SK-N-SH treated with all-trans-retinoic acid at 6 μM for 48 hours (cell line): ENCODE measurements around the gene SPEN.

Experiments
- ATAC-seq: fragments of 200-7000 bp; cut with Tn5 transposase; 3 replicates; pipeline ENCODE4 v1.9.1; 2020; ENCODE audit warnings: mild to moderate bottlenecking, moderate library complexity
- ARNTL ChIP-seq: fragments of 450-650 bp; formaldehyde crosslinking; IDR thresholded peaks from 2 replicates; pipeline ENCODE4 v1.5.0; 2020; ENCODE audit warnings: low read depth, mild to moderate bottlenecking, moderate library complexity, borderline replicate concordance
- BACH2 ChIP-seq: fragments of 250-450 bp; sonication (Bioruptor Pico); IDR thresholded peaks from 2 replicates; pipeline ENCODE4 v1.9.0; 2021; ENCODE audit warnings: mild to moderate bottlenecking, borderline replicate concordance
- CSDC2 ChIP-seq: fragments of 250-450 bp; sonication (Bioruptor Pico); IDR thresholded peaks from 2 replicates; pipeline ENCODE4 v1.5.0; 2020; ENCODE audit warnings: mild to moderate bottlenecking, moderate library complexity
- ESRRG ChIP-seq: fragments of 250-450 bp; sonication (Bioruptor Pico); IDR thresholded peaks from 2 replicates; pipeline ENCODE4 v1.6.1; 2021; ENCODE audit warnings: mild to moderate bottlenecking
- GLIS3 ChIP-seq: fragments of 250-450 bp; sonication (Bioruptor Pico); IDR thresholded peaks from 2 replicates; pipeline ENCODE4 v1.5.0; 2020; ENCODE audit warnings: mild to moderate bottlenecking, moderate library complexity
- ISL1 ChIP-seq: fragments of 250-450 bp; sonication (Bioruptor Pico); IDR thresholded peaks from 2 replicates; pipeline ENCODE4 v2.1.2; 2022; ENCODE audit warnings: mild to moderate bottlenecking, moderate library complexity
- OSR1 ChIP-seq: fragments of 250-450 bp; sonication (Bioruptor Pico); IDR thresholded peaks from 2 replicates; pipeline ENCODE4 v1.8.0; 2022; ENCODE audit warnings: moderate library complexity, mild to moderate bottlenecking, inconsistent platforms
- POU6F1 ChIP-seq: fragments of 250-450 bp; sonication (Bioruptor Pico); IDR thresholded peaks from 2 replicates; pipeline ENCODE4 v1.8.0; 2021; ENCODE audit warnings: low read depth, mild to moderate bottlenecking, moderate library complexity, borderline replicate concordance
- PPARA ChIP-seq: fragments of 250-450 bp; sonication (Bioruptor Pico); IDR thresholded peaks from 2 replicates; pipeline ENCODE4 v1.5.0; 2020; ENCODE audit warnings: mild to moderate bottlenecking, borderline replicate concordance
- RARB ChIP-seq: fragments of 250-450 bp; sonication (Bioruptor Pico); IDR thresholded peaks from 2 replicates; pipeline ENCODE4 v1.8.0; 2021; ENCODE audit warnings: mild to moderate bottlenecking, moderate library complexity
- SNAI2 ChIP-seq: fragments of 250-450 bp; sonication (Bioruptor Pico); IDR thresholded peaks from 2 replicates; pipeline ENCODE4 v1.5.0; 2020; ENCODE audit warnings: mild to moderate bottlenecking, moderate library complexity
- TCF4 ChIP-seq: fragments of 250-450 bp; sonication (Bioruptor Pico); IDR thresholded peaks from 2 replicates; pipeline ENCODE4 v1.8.0; 2021; ENCODE audit warnings: mild to moderate bottlenecking, moderate library complexity, borderline replicate concordance
- TOX ChIP-seq: fragments of 250-450 bp; sonication (Bioruptor Pico); IDR thresholded peaks from 2 replicates; pipeline ENCODE4 v1.8.0; 2021; ENCODE audit warnings: mild to moderate bottlenecking, moderate library complexity, borderline replicate concordance
- ZC3H10 ChIP-seq: fragments of 250-450 bp; sonication (Bioruptor Pico); IDR thresholded peaks from 2 replicates; pipeline ENCODE4 v1.5.1; 2021; ENCODE audit warnings: mild to moderate bottlenecking, moderate library complexity
- ZFP3 ChIP-seq: fragments of 250-450 bp; sonication (Bioruptor Pico); IDR thresholded peaks from 2 replicates; pipeline ENCODE4 v1.5.0; 2020; ENCODE audit warnings: mild to moderate bottlenecking, moderate library complexity
- ZFP30 ChIP-seq: fragments of 450-650 bp; formaldehyde crosslinking; IDR thresholded peaks from 2 replicates; pipeline ENCODE4 v1.5.0; 2022; ENCODE audit warnings: mild to moderate bottlenecking, moderate library complexity
- ZNF565 ChIP-seq: fragments of 450-650 bp; formaldehyde crosslinking; conservative IDR thresholded peaks from 2 replicates; pipeline ENCODE4 v1.5.0; 2020; ENCODE audit warnings: low read depth, mild to moderate bottlenecking, moderate library complexity
- ZNF70 ChIP-seq: fragments of 450-650 bp; formaldehyde crosslinking; IDR thresholded peaks from 2 replicates; pipeline ENCODE4 v1.5.0; 2020; ENCODE audit warnings: mild to moderate bottlenecking, moderate library complexity
- ZNF8 ChIP-seq: fragments of 450-650 bp; formaldehyde crosslinking; IDR thresholded peaks from 2 replicates; pipeline ENCODE4 v1.5.0; 2020; ENCODE audit warnings: mild to moderate bottlenecking, moderate library complexity
- TF ChIP-seq, protein P1 (sequence below): fragments of 250-450 bp; sonication (Bioruptor Pico); IDR thresholded peaks from 2 replicates; pipeline ENCODE4 v1.5.1; 2021; ENCODE audit warnings: mild to moderate bottlenecking, moderate library complexity
- TF ChIP-seq, protein P2 (sequence below): fragments of 250-450 bp; sonication (Bioruptor Pico); IDR thresholded peaks from 2 replicates; pipeline ENCODE4 v1.5.0; 2020; ENCODE audit warnings: mild to moderate bottlenecking, moderate library complexity
- TF ChIP-seq, protein P3 (sequence below): fragments of 250-450 bp; sonication (Bioruptor Pico); IDR thresholded peaks from 2 replicates; pipeline ENCODE4 v1.8.0; 2020; ENCODE audit warnings: mild to moderate bottlenecking, moderate library complexity, borderline replicate concordance

The SPEN gene

GRCh38 chr1:15966081-15966955 is 118.8 kb downstream of the SPEN start:
- peak; percentile 58 for ATAC-seq
- TF ChIP-seq, protein P1, sequence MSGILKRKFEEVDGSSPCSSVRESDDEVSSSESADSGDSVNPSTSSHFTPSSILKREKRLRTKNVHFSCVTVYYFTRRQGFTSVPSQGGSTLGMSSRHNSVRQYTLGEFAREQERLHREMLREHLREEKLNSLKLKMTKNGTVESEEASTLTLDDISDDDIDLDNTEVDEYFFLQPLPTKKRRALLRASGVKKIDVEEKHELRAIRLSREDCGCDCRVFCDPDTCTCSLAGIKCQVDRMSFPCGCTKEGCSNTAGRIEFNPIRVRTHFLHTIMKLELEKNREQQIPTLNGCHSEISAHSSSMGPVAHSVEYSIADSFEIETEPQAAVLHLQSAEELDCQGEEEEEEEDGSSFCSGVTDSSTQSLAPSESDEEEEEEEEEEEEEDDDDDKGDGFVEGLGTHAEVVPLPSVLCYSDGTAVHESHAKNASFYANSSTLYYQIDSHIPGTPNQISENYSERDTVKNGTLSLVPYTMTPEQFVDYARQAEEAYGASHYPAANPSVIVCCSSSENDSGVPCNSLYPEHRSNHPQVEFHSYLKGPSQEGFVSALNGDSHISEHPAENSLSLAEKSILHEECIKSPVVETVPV (CRISPR knock-in tag) = no peak
- TF ChIP-seq BACH2 (CRISPR knock-in tag) (no peak), SNAI2 (CRISPR knock-in tag) (no peak), ISL1 (CRISPR knock-in tag) (no peak), TOX (no peak), GLIS3 (no peak), ZFP3 (no peak), TCF4 (CRISPR knock-in tag) (no peak), ZNF8 (CRISPR knock-in tag) (no peak)
- TF ChIP-seq, protein P2, sequence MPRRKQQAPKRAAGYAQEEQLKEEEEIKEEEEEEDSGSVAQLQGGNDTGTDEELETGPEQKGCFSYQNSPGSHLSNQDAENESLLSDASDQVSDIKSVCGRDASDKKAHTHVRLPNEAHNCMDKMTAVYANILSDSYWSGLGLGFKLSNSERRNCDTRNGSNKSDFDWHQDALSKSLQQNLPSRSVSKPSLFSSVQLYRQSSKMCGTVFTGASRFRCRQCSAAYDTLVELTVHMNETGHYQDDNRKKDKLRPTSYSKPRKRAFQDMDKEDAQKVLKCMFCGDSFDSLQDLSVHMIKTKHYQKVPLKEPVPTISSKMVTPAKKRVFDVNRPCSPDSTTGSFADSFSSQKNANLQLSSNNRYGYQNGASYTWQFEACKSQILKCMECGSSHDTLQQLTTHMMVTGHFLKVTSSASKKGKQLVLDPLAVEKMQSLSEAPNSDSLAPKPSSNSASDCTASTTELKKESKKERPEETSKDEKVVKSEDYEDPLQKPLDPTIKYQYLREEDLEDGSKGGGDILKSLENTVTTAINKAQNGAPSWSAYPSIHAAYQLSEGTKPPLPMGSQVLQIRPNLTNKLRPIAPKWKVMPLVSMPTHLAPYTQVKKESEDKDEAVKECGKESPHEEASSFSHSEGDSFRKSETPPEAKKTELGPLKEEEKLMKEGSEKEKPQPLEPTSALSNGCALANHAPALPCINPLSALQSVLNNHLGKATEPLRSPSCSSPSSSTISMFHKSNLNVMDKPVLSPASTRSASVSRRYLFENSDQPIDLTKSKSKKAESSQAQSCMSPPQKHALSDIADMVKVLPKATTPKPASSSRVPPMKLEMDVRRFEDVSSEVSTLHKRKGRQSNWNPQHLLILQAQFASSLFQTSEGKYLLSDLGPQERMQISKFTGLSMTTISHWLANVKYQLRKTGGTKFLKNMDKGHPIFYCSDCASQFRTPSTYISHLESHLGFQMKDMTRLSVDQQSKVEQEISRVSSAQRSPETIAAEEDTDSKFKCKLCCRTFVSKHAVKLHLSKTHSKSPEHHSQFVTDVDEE (CRISPR knock-in tag) = no peak
- TF ChIP-seq, all 23 proteins: peak for 0

DNA sequence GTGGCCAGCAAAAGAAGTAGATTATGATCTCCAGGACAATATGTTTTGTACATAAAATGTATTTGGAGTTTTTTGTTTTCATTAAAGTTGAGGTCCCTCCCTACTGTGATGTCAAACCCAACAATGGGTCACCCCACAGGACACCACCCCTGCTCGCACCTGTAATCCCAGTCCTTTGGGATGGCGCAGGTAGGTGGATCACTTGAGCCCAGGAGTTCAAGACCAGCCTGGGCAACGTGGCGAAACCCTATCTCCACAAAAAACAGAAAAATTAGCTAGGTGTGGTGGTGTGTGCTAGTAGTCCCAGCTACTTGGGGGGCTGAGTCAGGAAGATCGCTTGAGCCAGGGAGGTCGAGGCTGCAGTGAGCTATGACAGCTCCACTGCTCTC is 119.4 kb downstream of the SPEN start:
- no peak for ATAC-seq
- TF ChIP-seq ZC3H10 (CRISPR knock-in tag) (no peak), ESRRG (no peak), ZNF565 (CRISPR knock-in tag) (no peak), TCF4 (CRISPR knock-in tag) (no peak), PPARA (CRISPR knock-in tag) (no peak), SNAI2 (CRISPR knock-in tag) (no peak), GLIS3 (no peak), ZFP30 (no peak), POU6F1 (no peak), ISL1 (CRISPR knock-in tag) (no peak), TOX (no peak)
- TF ChIP-seq, protein P3, sequence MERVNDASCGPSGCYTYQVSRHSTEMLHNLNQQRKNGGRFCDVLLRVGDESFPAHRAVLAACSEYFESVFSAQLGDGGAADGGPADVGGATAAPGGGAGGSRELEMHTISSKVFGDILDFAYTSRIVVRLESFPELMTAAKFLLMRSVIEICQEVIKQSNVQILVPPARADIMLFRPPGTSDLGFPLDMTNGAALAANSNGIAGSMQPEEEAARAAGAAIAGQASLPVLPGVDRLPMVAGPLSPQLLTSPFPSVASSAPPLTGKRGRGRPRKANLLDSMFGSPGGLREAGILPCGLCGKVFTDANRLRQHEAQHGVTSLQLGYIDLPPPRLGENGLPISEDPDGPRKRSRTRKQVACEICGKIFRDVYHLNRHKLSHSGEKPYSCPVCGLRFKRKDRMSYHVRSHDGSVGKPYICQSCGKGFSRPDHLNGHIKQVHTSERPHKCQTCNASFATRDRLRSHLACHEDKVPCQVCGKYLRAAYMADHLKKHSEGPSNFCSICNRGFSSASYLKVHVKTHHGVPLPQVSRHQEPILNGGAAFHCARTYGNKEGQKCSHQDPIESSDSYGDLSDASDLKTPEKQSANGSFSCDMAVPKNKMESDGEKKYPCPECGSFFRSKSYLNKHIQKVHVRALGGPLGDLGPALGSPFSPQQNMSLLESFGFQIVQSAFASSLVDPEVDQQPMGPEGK (CRISPR knock-in tag) = no peak
- TF ChIP-seq, protein P2 (CRISPR knock-in tag) = no peak

- no peak for ATAC-seq
- TF ChIP-seq ISL1 (CRISPR knock-in tag) = no peak
- TF ChIP-seq OSR1 (CRISPR knock-in tag) = no peak
- TF ChIP-seq ESRRG = no peak
- no peak for TF ChIP-seq ZNF70
- TF ChIP-seq ZNF565 (CRISPR knock-in tag) = no peak
- no peak for TF ChIP-seq SNAI2 (CRISPR knock-in tag)
- no peak for TF ChIP-seq ZC3H10 (CRISPR knock-in tag)
- no peak for TF ChIP-seq RARB (CRISPR knock-in tag)
- no peak for TF ChIP-seq ARNTL (CRISPR knock-in tag)
- no peak for TF ChIP-seq CSDC2 (CRISPR knock-in tag)
Observed at GRCh38 chr1:15968172-15968571, 120.7 kb downstream of the SPEN start.
